GM21737 (cell line): ENCODE data around the gene CPT1B.
"Not testable (repeated sequence)": the region's sequence is repeated elsewhere in the genome, so short reads cannot be mapped to it uniquely, and the experiment has no call there.

Experiments used
- ATAC-seq: cut with Tn5 transposase; IDR thresholded peaks from one replicate; pipeline ENCODE4 v1.9.1; 2021; ENCODE audit warnings: mild to moderate bottlenecking, moderate library complexity; ENCODE audit not compliant: unreplicated experiment

CPT1B gene

GRCh38 chr22:50610041-50610451, 31.8 kb upstream of the CPT1B start:
- ATAC-seq = no peak

- ATAC-seq = no peak
Measured at GRCh38 chr22:50609599-50609998, 31.4 kb upstream of the CPT1B start.

- ATAC-seq = no peak
Measured at GRCh38 chr22:50608996-50609395, 30.8 kb upstream of the CPT1B start.

DNA sequence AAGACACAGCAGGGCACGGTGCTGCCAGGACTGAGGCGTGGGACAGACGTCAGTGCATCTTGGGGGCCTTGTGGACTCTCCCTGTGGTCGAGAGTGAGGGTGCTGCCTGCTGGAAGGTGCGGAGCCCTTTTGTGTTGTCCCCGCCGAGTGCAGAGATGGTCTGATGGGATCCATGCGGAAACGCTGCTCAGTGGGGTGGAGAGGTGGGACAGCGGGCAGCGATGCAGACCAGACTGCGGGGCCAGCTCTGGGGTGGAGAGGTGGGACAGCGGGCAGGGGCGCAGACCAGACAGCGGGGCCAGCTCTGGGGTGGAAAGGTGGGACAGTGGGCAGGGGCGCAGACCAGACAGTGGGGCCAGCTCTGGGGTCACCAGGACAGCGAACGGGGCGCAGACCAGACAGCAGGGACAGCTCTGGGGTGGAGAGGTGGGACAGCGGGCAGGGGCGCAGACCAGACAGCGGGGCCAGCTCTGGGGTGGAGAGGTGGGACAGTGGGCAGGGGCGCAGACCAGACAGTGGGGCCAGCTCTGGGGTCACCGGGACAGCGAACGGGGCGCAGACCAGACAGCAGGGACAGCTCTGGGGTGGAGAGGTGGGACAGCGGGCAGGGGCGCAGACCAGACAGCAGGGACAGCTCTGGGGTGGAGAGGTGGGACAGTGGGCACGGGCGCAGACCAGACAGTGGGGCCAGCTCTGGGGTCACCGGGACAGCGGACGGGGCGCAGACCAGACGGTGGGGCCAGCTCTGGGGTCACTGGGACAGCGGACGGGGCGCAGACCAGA, 30.0 kb upstream of the CPT1B start:
- not testable (repeated sequence) for ATAC-seq

- ATAC-seq = no peak
Measured at GRCh38 chr22:50607659-50608020, 29.4 kb upstream of the CPT1B start.

- no peak for ATAC-seq
Measured at GRCh38 chr22:50606946-50607658, 28.9 kb upstream of the CPT1B start.

DNA sequence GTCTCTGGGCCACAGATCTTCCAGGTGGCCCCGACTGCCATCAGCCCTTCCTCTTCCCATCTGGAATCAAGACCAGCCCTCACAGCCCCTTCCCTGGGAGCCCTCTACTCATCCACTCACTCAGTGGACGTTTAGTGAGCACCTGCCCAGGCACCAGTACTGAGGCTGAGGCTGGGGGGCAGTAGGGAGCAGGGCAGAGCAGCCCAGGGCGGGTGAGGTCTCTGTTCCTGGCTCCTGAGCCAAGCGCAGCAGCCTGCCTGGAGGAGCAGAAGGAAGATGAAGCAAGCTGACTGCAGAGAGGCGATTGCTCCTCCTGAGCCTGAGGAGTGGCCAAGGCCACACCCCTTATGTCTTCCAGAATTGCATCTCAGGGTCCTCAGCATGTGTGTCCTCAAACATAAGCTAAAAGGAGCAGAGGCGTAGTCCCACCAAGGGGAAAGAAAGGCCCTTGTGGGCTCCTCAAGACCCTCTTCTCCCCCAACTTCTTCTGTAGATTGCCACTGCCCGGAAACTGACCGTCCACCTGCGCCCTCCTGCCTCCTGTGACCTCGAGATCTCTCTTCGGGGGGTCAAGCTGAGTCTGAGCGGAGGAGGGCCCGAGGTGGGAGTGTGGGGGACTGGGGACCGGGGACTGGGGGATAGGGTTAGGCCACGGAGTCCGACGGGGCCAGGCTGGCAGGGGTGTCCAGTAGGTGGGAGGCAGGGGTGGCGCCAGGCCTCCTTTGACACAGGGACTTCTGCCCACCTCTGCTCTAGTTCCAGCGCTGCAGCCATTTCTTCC, 28.1 kb upstream of the CPT1B start:
- ATAC-seq = no peak

DNA sequence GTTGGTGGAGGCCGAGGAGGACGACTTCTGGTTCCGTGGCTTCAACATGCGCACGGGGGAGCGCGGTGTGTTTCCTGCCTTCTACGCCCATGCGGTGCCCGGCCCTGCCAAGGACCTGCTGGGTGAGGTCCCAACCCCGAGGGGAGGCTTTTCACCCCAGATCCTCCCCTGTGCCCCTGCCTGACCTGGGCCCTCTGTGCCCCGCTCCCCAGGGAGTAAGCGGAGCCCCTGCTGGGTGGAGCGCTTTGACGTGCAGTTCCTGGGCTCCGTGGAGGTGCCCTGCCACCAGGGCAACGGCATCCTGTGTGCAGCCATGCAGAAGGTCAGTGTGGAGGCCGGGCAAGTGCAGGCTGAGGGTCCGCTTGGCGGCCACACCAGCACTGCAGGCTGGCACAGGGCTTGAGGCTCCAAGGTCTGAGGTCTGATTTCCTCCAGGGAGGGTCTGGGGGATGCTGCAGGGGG, 27.4 kb upstream of the CPT1B start:
- no peak for ATAC-seq

DNA sequence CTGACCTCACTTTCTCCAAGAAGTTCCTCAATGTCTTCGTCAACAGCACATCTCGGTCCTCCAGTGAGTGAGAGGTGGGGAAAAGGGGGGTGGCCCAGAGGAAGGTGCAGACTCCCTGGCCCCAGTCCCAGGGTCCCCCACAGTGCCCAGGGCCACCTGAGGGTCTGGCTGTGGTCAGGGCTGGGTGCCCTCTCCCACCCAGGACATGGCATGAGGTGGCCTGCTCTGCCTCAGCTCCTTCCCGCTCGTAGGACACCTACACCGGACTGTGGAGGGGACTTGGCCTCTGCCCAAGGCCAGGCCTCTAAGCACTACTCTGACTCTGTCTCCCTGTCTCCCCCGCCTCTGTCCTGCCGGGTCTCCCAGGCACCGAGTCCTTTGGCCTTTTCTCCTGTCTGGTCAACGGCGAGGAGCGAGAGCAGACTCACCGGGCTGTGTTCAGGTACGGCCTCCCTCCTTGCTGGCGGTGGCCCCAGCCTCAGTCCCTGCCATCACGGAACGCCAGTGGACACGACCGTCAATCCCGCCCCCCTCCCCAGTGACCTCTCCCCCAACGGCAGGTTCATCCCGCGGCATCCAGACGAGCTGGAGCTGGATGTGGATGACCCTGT, 26.9 kb upstream of the CPT1B start:
- no peak for ATAC-seq

- no peak for ATAC-seq
Measured at GRCh38 chr22:50604256-50605001, 26.2 kb upstream of the CPT1B start.

DNA sequence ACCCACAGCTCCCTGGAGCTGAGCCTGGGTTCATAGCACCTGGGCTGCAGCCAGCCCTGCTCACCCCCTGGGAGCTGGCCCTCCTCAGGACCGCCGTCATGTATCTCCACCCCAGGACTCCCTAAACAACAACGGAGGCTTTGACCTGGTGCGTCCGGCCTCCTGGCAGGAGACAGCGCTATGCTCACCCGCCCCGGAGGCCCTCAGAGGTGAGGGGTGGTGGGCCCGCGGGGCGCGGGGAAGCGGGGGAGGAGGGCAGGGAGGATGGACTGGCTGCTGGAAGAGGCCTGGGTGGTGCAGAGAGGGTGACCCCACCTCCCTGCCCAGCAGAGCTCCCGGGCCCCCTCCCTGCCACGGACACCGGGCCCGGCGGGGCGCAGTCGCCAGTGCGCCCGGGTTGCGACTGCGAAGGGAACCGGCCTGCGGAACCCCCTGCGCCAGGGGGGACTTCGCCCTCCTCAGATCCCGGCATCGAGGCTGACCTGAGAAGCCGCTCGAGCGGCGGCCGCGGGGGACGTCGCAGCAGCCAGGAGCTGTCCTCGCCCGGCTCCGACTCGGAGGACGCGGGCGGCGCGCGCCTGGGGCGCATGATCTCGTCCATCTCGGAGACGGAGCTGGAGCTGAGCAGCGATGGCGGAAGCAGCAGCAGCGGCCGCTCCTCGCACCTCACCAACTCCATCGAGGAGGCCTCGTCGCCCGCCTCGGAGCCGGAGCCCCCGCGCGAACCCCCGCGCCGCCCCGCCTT, 25.5 kb upstream of the CPT1B start:
- no peak for ATAC-seq

DNA sequence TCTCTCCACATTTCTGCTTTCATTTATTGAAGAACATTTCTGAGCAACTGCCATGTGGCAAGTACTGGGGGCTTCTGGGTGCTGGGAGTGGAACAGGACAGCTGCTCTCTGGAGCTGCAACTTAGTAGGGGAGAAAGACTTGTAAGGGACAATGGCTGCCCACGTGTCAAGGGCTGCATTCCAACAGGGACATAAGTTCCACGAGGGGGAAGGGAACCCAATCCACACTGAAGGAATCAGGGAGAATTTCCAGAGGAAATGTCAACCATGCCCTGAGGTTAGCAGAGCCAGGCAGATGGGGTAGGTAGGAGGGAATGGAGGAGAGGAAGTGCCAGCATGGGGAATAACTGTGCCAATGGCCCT, 24.1 kb upstream of the CPT1B start:
- ATAC-seq = no peak

DNA sequence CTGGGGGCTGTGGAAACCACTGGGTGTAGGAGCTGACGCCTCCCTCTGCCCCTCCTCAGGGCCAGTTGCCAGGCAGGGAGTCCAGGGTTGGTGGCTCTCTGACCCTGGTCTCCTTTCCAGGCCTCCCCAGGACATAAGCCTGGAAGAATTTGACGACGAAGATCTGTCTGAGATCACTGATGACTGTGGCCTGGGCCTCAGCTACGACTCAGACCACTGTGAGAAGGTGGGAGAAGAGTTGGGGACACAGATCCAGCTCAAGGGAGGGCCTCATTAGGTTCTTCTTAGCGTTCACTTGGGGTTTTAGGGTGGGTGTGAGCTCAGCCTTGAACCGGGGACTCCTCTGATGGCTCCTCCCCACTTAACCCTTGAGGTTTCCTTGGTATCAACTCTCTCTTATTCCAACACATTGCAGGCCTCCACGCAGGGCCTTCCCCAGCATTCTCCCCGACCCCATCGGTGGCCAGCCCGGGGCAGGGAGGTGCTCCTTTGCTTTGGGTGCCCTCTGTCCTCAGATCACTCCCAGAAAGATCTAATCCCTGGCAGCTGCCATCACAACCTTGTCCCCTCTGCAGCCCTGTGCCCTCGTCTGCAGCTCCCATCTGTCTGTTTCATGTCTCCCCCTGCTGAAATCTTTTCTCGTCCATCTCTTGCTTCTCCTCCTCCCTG, 23.6 kb upstream of the CPT1B start:
- no peak for ATAC-seq

GRCh38 chr22:50600967-50601668, 22.9 kb upstream of the CPT1B start:
- no peak for ATAC-seq

DNA sequence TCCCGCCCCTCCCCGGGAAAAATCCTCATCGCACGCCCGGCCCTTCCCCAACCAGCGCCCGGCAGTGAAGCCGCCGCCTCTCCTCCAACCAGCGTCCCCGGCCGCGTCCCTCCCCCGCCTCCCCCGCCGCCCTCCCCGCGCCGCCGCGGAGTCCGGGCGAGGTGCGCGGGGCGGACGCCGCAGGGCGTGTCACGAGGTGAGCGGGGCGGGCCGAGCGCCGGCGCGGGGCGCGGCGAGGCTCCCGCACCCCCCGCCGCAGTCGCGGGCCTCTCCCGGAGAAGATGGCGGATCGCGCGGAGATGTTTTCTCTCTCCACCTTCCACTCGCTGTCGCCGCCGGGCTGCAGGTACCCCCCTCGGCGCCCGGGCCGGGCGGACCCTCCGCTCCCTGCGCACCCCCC, 22.3 kb upstream of the CPT1B start, which contains the start of gene MAPK8IP2:
MAPK8IP2 (plus strand) TSS at position 256 of the 400 bp plus-strand sequence; CDS start at position 282, 26 bp downstream.
- ATAC-seq = no peak

DNA sequence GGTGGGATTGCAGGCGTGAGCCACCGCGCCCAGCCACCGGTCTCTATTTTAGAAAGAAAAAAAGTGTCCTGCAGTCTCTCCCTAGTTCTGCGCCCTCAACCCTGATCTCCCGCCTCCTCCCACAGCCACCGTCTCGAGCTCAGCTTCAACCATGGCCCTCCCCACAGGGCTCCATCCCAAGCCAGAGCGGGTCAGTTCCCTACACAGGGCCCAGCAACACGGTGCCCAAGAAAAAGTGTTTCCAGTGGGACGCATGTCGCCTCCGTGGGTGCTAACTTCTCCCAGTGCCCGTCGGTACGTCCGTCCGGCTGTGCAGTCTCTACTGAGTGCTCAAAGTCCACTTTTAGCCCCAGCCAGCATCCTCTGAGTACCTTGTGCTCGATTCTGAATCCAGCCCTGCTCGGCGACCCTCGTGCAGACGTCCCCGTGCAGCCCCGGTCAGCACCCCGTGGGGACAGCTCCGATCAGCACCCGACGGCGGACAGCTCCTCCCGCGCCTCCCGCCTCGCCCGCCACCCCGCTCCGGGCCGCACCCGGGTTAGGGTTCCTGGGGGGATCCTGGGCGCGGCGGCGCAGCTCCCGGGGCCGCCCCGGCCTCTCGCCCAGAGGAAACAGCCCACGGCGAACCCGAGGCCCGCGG, 21.7 kb upstream of the CPT1B start:
- ATAC-seq = no peak

DNA sequence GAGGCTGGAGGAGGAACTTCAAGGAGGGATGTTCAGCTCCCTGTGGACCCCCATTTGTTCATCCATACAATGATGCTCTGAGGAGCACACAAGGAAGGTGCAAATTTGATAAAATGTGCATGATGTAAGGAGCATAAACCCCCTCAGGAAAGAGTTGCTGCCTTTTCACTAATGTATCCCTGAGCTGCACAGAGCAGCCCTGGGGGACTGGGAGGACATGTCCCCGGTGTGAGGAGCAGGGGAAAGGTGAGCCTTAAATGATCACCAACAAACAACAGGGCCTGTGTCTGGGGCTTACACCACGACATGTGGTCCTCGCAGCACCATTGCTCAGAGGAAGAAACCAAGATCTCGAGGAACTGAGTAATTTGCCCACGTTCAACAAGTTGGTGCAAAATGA, 18.9 kb upstream of the CPT1B start:
- ATAC-seq = no peak

DNA sequence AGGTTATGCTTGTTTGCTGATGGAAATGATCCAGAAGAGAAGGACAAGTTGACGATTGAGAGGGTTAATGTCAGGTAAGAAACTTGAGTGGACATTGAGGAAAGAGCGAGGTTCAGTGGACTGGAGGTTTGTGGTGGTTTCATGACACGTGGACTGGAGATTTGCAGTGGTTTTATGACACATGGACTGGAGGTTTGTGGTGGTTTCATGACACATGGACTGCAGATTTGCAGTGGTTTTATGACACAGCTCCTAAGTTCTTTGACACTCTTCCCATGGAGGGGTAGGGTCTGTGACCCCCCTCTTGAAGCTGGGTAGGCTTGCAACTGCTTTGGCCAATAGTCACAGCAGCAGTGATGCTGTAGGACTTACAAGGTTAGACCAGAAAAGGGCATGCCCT, 17.0 kb upstream of the CPT1B start:
- ATAC-seq = no peak
